HCT116 (cell line): Measurements from ENCODE around the gene LPO.

ENCODE experiments used
- CEBPB ChIP-seq: IDR thresholded peaks from 2 replicates; pipeline ENCODE4 v1.6.1; 2012; ENCODE audit warnings: low read depth
- EZH2 ChIP-seq: fragments of 200-600 bp; sonication (generic); IDR thresholded peaks from 2 replicates; pipeline ENCODE4 v1.6.1; 2017; ENCODE audit warnings: antibody characterized with exemption, mixed run types
- JUND ChIP-seq: IDR thresholded peaks from 2 replicates; pipeline ENCODE4 v1.6.1; 2012
- POLR2A ChIP-seq: IDR thresholded peaks from 2 replicates; pipeline ENCODE4 v1.7.0; 2011; ENCODE audit warnings: borderline replicate concordance; ENCODE audit not compliant: insufficient read depth, insufficient read length; ENCODE audit errors: extremely low read depth
- POLR2AphosphoS5 ChIP-seq: IDR thresholded peaks from 2 replicates; pipeline ENCODE4 v1.6.1; 2011; ENCODE audit warnings: mild to moderate bottlenecking, low read depth, low read length, moderate library complexity
- REST ChIP-seq: IDR thresholded peaks from 2 replicates; pipeline ENCODE4 v1.6.1; 2012; ENCODE audit warnings: low read depth
- TCF7L2 ChIP-seq: IDR thresholded peaks from 2 replicates; pipeline ENCODE4 v1.7.0; 2011; ENCODE audit warnings: borderline replicate concordance, inconsistent platforms; ENCODE audit not compliant: insufficient read depth, insufficient read length; ENCODE audit errors: extremely low read depth
- YY1 ChIP-seq: IDR thresholded peaks from 2 replicates; pipeline ENCODE4 v1.6.1; 2011; ENCODE audit warnings: low read length, low read depth, moderate library complexity, mild to moderate bottlenecking; ENCODE audit not compliant: insufficient replicate concordance; ENCODE audit errors: extremely low read depth
- ZFX ChIP-seq: fragments of 450-650 bp; IDR thresholded peaks from 2 replicates; pipeline ENCODE4 v1.6.1; 2017
- TF ChIP-seq, protein P1 (sequence below), 3 experiments: fragments of 200-600 bp in 1 of 3; sonication (generic) in 1 of 3; IDR thresholded peaks in 2 of 3; conservative IDR thresholded peaks in 1 of 3; 2 replicates each; pipeline ENCODE4 v1.5.1; 2012 to 2017; ENCODE audit warnings: low read depth in 2 of 3, low read length in 2 of 3, antibody characterized with exemption in 1 of 3, borderline replicate concordance in 1 of 3, control low read depth in 1 of 3, mild to moderate bottlenecking in 1 of 3, mixed read lengths in 1 of 3, mixed run types in 1 of 3, moderate library complexity in 1 of 3; ENCODE audit not compliant: insufficient read depth in 1 of 3
- TF ChIP-seq, protein P2 (sequence below): IDR thresholded peaks from 2 replicates; pipeline ENCODE4 v1.6.1; 2011; ENCODE audit warnings: mild to moderate bottlenecking, low read length, moderate library complexity; ENCODE audit not compliant: insufficient replicate concordance; ENCODE audit errors: extremely low read depth

DNA sequence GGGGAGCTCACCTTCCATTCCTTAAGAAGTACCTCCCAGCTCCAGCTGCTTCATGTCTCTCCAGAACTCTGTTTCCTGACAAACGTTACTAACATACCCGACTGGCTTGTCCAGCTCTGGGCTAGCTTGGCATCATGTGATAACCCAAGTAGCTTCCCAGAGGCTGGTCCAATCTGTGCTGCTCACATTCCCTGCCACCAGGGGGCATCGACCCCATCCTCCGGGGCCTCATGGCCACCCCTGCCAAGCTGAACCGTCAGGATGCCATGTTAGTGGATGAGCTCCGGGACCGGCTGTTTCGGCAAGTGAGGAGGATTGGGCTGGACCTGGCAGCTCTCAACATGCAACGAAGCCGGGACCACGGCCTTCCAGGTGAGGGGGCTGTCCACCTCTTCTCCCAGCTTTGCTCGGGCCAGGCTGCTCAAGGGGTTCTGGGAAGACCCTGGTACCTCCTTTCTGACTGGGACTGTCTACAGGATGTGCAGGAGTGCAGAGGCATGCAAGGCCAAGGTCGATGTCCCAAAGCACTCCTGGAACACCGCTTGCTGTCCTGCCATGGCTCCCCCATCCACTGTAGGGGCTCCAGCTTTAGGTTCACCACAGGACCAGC, 38.3 kb upstream of the LPO start:
- TF ChIP-seq ZFX (no peak), POLR2A (no peak), TCF7L2 (no peak), YY1 (no peak), REST (no peak), POLR2AphosphoS5 (no peak), EZH2 (no peak), JUND (no peak), CEBPB (no peak)
- TF ChIP-seq, protein P1, sequence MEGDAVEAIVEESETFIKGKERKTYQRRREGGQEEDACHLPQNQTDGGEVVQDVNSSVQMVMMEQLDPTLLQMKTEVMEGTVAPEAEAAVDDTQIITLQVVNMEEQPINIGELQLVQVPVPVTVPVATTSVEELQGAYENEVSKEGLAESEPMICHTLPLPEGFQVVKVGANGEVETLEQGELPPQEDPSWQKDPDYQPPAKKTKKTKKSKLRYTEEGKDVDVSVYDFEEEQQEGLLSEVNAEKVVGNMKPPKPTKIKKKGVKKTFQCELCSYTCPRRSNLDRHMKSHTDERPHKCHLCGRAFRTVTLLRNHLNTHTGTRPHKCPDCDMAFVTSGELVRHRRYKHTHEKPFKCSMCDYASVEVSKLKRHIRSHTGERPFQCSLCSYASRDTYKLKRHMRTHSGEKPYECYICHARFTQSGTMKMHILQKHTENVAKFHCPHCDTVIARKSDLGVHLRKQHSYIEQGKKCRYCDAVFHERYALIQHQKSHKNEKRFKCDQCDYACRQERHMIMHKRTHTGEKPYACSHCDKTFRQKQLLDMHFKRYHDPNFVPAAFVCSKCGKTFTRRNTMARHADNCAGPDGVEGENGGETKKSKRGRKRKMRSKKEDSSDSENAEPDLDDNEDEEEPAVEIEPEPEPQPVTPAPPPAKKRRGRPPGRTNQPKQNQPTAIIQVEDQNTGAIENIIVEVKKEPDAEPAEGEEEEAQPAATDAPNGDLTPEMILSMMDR (IDR thresholded peaks at IDR 0.05 in 2 of 3, conservative IDR thresholded peaks at IDR 0.05 in 1 of 3; ENCODE audit: borderline replicate concordance in 1 of 3, insufficient read depth in 1 of 3, low read depth in 2 of 3, low read length in 2 of 3): peak; percentile 58 to 90 (median 88)
- TF ChIP-seq, protein P2, sequence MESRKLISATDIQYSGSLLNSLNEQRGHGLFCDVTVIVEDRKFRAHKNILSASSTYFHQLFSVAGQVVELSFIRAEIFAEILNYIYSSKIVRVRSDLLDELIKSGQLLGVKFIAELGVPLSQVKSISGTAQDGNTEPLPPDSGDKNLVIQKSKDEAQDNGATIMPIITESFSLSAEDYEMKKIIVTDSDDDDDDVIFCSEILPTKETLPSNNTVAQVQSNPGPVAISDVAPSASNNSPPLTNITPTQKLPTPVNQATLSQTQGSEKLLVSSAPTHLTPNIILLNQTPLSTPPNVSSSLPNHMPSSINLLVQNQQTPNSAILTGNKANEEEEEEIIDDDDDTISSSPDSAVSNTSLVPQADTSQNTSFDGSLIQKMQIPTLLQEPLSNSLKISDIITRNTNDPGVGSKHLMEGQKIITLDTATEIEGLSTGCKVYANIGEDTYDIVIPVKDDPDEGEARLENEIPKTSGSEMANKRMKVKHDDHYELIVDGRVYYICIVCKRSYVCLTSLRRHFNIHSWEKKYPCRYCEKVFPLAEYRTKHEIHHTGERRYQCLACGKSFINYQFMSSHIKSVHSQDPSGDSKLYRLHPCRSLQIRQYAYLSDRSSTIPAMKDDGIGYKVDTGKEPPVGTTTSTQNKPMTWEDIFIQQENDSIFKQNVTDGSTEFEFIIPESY: no peak
